ENCODE results near the gene PLXNA2.

The PLXNA2 gene

GRCh38 chr1:208058756-208059155 lies 185.4 kb downstream of the PLXNA2 start:
- Histone ChIP-seq H3K27me3 (ENCODE audit: insufficient read depth, poor library complexity, severe bottlenecking) (no peaks in the 10 kb centered on the region), H3K27ac (ENCODE audit: poor library complexity, severe bottlenecking) (no peak overlapping the region), H3K36me3 (ENCODE audit: low read depth) (peaks cover 6% of the 10 kb centered on the region; the same call in 1 of the 2 replicates), H3K4me3 (ENCODE audit: severe bottlenecking) (no peak overlapping the region), H3K4me1 (ENCODE audit: insufficient read depth, poor library complexity, severe bottlenecking) (no peaks in the 10 kb centered on the region), H3K9me3 (ENCODE audit: severe bottlenecking) (no peaks in the 10 kb centered on the region)
- no peak for ATAC-seq (ENCODE audit: low read depth)
- no peak for DNase-seq (ENCODE audit: low spot score)
- TF ChIP-seq CTCF (IDR thresholded peaks at IDR 0.05; ENCODE audit: poor library complexity, severe bottlenecking) = no peak

GRCh38 chr1:208058267-208058666 lies 185.9 kb downstream of the PLXNA2 start:
- no peaks in the 10 kb centered on the region for H3K4me1 ChIP-seq (ENCODE audit: insufficient read depth, poor library complexity, severe bottlenecking)
- H3K9me3 ChIP-seq (ENCODE audit: severe bottlenecking) = no peaks in the 10 kb centered on the region
- H3K27ac ChIP-seq (ENCODE audit: poor library complexity, severe bottlenecking) = no peak overlapping the region
- no peak for TF ChIP-seq CTCF (IDR thresholded peaks at IDR 0.05; ENCODE audit: poor library complexity, severe bottlenecking)
- no peak overlapping the region for H3K4me3 ChIP-seq (ENCODE audit: severe bottlenecking)
- no peak for DNase-seq (ENCODE audit: low spot score)
- peaks cover 8% of the 10 kb centered on the region; the same call in 1 of the 2 replicates for H3K36me3 ChIP-seq (ENCODE audit: low read depth)
- H3K27me3 ChIP-seq (ENCODE audit: insufficient read depth, poor library complexity, severe bottlenecking) = no peaks in the 10 kb centered on the region
- ATAC-seq (ENCODE audit: low read depth) = no peak

- no peak overlapping the region for H3K4me3 ChIP-seq (ENCODE audit: severe bottlenecking)
Measured at GRCh38 chr1:208057056-208057455, 187.1 kb downstream of the PLXNA2 start.

GRCh38 chr1:208055535-208055934 lies 188.6 kb downstream of the PLXNA2 start:
- no peak for TF ChIP-seq CTCF (IDR thresholded peaks at IDR 0.05; ENCODE audit: poor library complexity, severe bottlenecking)
- Histone ChIP-seq H3K27me3 (ENCODE audit: insufficient read depth, poor library complexity, severe bottlenecking) (no peaks in the 10 kb centered on the region), H3K36me3 (ENCODE audit: low read depth) (peaks cover 9% of the 10 kb centered on the region), H3K27ac (ENCODE audit: poor library complexity, severe bottlenecking) (no peak overlapping the region), H3K4me1 (ENCODE audit: insufficient read depth, poor library complexity, severe bottlenecking) (no peaks in the 10 kb centered on the region), H3K9me3 (ENCODE audit: severe bottlenecking) (no peaks in the 10 kb centered on the region), H3K4me3 (ENCODE audit: severe bottlenecking) (no peak overlapping the region)
- ATAC-seq (ENCODE audit: low read depth) (no peak), DNase-seq (ENCODE audit: low spot score) (no peak)

More at GRCh38 chr1:208057056-208057455, 187.1 kb downstream of the PLXNA2 start:
- H3K27ac ChIP-seq (ENCODE audit: poor library complexity, severe bottlenecking) = no peak overlapping the region
- no peaks in the 10 kb centered on the region for H3K4me1 ChIP-seq (ENCODE audit: insufficient read depth, poor library complexity, severe bottlenecking)
- DNase-seq (ENCODE audit: low spot score) = no peak
- TF ChIP-seq CTCF (IDR thresholded peaks at IDR 0.05; ENCODE audit: poor library complexity, severe bottlenecking) = no peak
- H3K36me3 ChIP-seq (ENCODE audit: low read depth) = peaks cover 8% of the 10 kb centered on the region; the same call in 1 of the 2 replicates
- no peak for ATAC-seq (ENCODE audit: low read depth)
- no peaks in the 10 kb centered on the region for H3K27me3 ChIP-seq (ENCODE audit: insufficient read depth, poor library complexity, severe bottlenecking)
- H3K9me3 ChIP-seq (ENCODE audit: severe bottlenecking) = no peaks in the 10 kb centered on the region

- no peak overlapping the region for H3K27ac ChIP-seq (ENCODE audit: poor library complexity, severe bottlenecking)
- peaks cover 12% of the 10 kb centered on the region for H3K36me3 ChIP-seq (ENCODE audit: low read depth)
- TF ChIP-seq CTCF (IDR thresholded peaks at IDR 0.05; ENCODE audit: poor library complexity, severe bottlenecking) = no peak
- no peaks in the 10 kb centered on the region for H3K27me3 ChIP-seq (ENCODE audit: insufficient read depth, poor library complexity, severe bottlenecking)
- H3K4me1 ChIP-seq (ENCODE audit: insufficient read depth, poor library complexity, severe bottlenecking) = no peaks in the 10 kb centered on the region
- DNase-seq (ENCODE audit: low spot score) (no peak), ATAC-seq (ENCODE audit: low read depth) (no peak)
- no peak overlapping the region for H3K4me3 ChIP-seq (ENCODE audit: severe bottlenecking)
- H3K9me3 ChIP-seq (ENCODE audit: severe bottlenecking) = no peaks in the 10 kb centered on the region
Measured at GRCh38 chr1:208054911-208055379, 189.2 kb downstream of the PLXNA2 start.
